ENCODE data around the gene C1orf159. TPM values are rescaled to one million over a fixed set of nuclear protein-coding genes. Genes with fewer than 3 reads are reported as not detected.
A peak's percentile ranks its signal among the peaks of the same experiment; 100 is the strongest.

C1orf159 gene
- total and polyA plus RNA-seq, 2 donors (not counting 1 experiment from before 2014, with no cell fraction given): 23.0 to 25.6 TPM

DNA sequence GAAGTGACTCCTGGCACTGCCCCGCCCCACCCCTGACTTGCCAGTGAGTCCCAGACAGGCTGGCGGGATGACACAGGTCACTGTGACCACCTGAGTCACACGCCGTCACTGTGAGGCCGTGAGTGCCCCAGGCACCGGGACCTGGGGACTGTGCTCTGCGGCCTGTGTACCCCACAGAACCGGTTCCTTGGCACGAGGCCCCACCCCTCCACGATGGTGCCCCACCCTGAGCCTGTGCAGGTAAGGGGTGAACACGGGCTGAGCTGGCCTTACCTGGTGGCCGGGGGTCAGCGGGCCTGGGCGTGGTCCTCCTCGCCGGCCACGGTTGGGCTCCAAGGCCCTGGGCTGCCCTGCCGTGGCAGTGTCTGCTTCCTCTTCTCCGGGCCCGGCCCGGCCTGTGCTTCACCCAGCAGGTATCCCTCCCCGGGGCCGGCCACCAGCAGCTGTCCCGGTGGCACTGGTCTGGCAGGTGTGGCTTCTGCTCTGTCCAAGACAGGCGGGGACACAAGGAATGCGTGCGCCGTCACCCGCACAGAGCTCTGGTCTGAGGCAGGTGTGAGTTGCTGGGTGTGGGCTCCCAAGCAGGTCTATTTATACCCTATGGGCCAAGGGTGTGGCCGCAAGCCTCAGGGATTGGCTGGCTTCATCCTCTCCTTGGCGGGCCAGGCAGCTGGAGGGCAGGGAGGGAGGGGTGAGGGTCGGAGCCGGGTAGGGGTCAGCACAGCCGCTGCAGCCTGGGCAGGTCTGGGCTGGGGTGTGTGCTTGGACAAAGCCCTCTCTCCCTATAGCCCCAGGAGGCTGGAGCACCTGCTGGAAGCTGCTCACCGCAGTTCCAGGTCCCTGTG is 41.9 kb downstream of the C1orf159 start, which contains the start of gene RNF223:
Gene RNF223, minus strand, starts transcription at position 564 of the 845 bp plus-strand sequence. CDS start 1,740 bp downstream, outside the sequence.
- H3K9me3 ChIP-seq (ENCODE audit: control extremely low read depth in 1 of 3, control insufficient read depth in 2 of 3, insufficient read depth in 1 of 3, low read length in 2 of 3): no peaks in the 10 kb centered on the region
- no peak within 1 kb of the TSS for H3K4me2 ChIP-seq (replicated peaks; ENCODE audit: low read depth, low read length, poor library complexity, severe bottlenecking)
- TF ChIP-seq, protein P1, sequence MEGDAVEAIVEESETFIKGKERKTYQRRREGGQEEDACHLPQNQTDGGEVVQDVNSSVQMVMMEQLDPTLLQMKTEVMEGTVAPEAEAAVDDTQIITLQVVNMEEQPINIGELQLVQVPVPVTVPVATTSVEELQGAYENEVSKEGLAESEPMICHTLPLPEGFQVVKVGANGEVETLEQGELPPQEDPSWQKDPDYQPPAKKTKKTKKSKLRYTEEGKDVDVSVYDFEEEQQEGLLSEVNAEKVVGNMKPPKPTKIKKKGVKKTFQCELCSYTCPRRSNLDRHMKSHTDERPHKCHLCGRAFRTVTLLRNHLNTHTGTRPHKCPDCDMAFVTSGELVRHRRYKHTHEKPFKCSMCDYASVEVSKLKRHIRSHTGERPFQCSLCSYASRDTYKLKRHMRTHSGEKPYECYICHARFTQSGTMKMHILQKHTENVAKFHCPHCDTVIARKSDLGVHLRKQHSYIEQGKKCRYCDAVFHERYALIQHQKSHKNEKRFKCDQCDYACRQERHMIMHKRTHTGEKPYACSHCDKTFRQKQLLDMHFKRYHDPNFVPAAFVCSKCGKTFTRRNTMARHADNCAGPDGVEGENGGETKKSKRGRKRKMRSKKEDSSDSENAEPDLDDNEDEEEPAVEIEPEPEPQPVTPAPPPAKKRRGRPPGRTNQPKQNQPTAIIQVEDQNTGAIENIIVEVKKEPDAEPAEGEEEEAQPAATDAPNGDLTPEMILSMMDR (IDR thresholded peaks at IDR 0.05): no peak
- TF ChIP-seq EZH2 (IDR thresholded peaks at IDR 0.05; ENCODE audit: borderline replicate concordance, insufficient read depth, low read depth, low read length, poor library complexity, severe bottlenecking): no peak
- Mint-ChIP-seq H3K4me1 (peaks cover 14% of the 10 kb centered on the region), H3K27ac (peak within 1 kb of the TSS; percentile 56), H3K4me3 (no peak within 1 kb of the TSS), H3K27me3 (peaks cover 5% of the 10 kb centered on the region), H3K9me3 (ENCODE audit: insufficient read depth) (no peaks in the 10 kb centered on the region)
- peaks cover 17% of the 10 kb centered on the region in 2 donors for H3K4me1 ChIP-seq (ENCODE audit: control insufficient read depth in 2 of 2, insufficient read depth in 2 of 2, low read length in 2 of 2)
- ATAC-seq (ENCODE audit: low read depth) (no peak), DNase-seq (no peak)
- intact Hi-C loops (cut with micrococcal nuclease): no loop called here
- no peaks in the 10 kb centered on the region for H3K36me3 ChIP-seq (replicated peaks in 1 of 2; ENCODE audit: control extremely low read depth in 1 of 2, control insufficient read depth in 1 of 2, extremely low read depth in 1 of 2, insufficient read depth in 2 of 2, low read length in 1 of 2)
- peaks cover 0 to 18% (median 0%) of the 10 kb centered on the region in 4 experiments for H3K27me3 ChIP-seq (replicated peaks in 1 of 4; ENCODE audit: control extremely low read depth in 1 of 4, control insufficient read depth in 3 of 4, insufficient read depth in 4 of 4, low read length in 3 of 4)
- ChIA-PET CTCF (no interaction called here), POLR2A (interaction anchor here (0.6 kb wide), 1 partner anchor 202 kb away, joined by 5 read pairs; no protein-coding TSS in a partner anchor)
- WGBS (ENCODE audit: insufficient coverage): 85% methylated on average over 32 of the region's 35 CpGs
- H3K27ac ChIP-seq (ENCODE audit: low read length in 2 of 2): no peak within 1 kb of the TSS
- H2AFZ ChIP-seq (ENCODE audit: insufficient read depth, low read depth, low read length, poor library complexity, severe bottlenecking): no peak within 1 kb of the TSS
- no peaks in the 10 kb centered on the region for H3K79me2 ChIP-seq (ENCODE audit: control insufficient read depth, insufficient read depth, low read length)
- no peaks in the 10 kb centered on the region for H4K20me1 ChIP-seq (ENCODE audit: control insufficient read depth, insufficient read depth, low read length, poor library complexity, severe bottlenecking)
- no peak within 1 kb of the TSS for H3K9ac ChIP-seq (ENCODE audit: low read length)
- no peak within 1 kb of the TSS for H3K4me3 ChIP-seq (ENCODE audit: control extremely low read depth in 1 of 5, extremely low read depth in 1 of 5, insufficient read depth in 1 of 5, low read depth in 2 of 5, low read length in 4 of 5)
